HEK293 (cell line): Measurements from ENCODE around the gene TGFB3.

Source experiments
- CTCF ChIA-PET: fragments of 350-600 bp; formaldehyde crosslinking; extraction: SDS; loops from one replicate; lab custom pipeline; 2021; ENCODE audit warnings: antibody characterized with exemption; lab: Yijun Ruan, JAX
- POLR2A ChIA-PET: fragments of 300-600 bp; formaldehyde crosslinking; extraction: SDS; loops from one replicate; lab custom pipeline; 2020; ENCODE audit warnings: antibody characterized with exemption, inconsistent platforms; lab: Yijun Ruan, JAX
- H3K27ac ChIP-seq: fragments of 200-500 bp; sonication (Bioruptor generic); 2 replicates; pipeline ENCODE4 v1.5.1; 2014; ENCODE audit warnings: low read depth, low read length, control low read depth, inconsistent platforms; ENCODE audit errors: extremely low read depth
- H3K36me3 ChIP-seq, 2 experiments: fragments of 200-500 bp in 1 of 2; sonication (Bioruptor generic) in 1 of 2; 1 replicate in 1 of 2; 2 replicates in 1 of 2; pipeline ENCODE4 v1.5.1; 2014 to 2017; ENCODE audit warnings: inconsistent platforms in 2 of 2, low read length in 2 of 2; ENCODE audit not compliant: control insufficient read depth in 2 of 2, insufficient read depth in 1 of 2
- H3K4me1 ChIP-seq: fragments of 200-500 bp; sonication (Bioruptor generic); 2 replicates; pipeline ENCODE4 v1.5.1; 2014; ENCODE audit warnings: mild to moderate bottlenecking, low read length, inconsistent platforms; ENCODE audit not compliant: control insufficient read depth, insufficient read depth
- H3K4me3 ChIP-seq: 2 replicates; pipeline ENCODE4 v1.5.1; 2011; ENCODE audit warnings: low read depth, mild to moderate bottlenecking, control low read depth, low read length, moderate library complexity
- H3K9me3 ChIP-seq: fragments of 200-500 bp; sonication (Bioruptor generic); 2 replicates; pipeline ENCODE4 v1.5.1; 2014; ENCODE audit warnings: low read depth, low read length, inconsistent platforms; ENCODE audit not compliant: control insufficient read depth, insufficient read depth
- ZBTB26 ChIP-seq: fragments of 450-650 bp; formaldehyde crosslinking; optimal IDR thresholded peaks from 2 replicates; pipeline ENCODE3; 2016; ENCODE audit warnings: missing biosample characterization, mild to moderate bottlenecking, missing genetic modification characterization
- ZBTB8A ChIP-seq: fragments of 450-650 bp; formaldehyde crosslinking; IDR thresholded peaks from 2 replicates; pipeline ENCODE4 v1.5.1; 2016; ENCODE audit warnings: missing biosample characterization, missing genetic modification characterization
- ZNF121 ChIP-seq: fragments of 450-650 bp; formaldehyde crosslinking; IDR thresholded peaks from 2 replicates; pipeline ENCODE4 v1.5.1; 2016; ENCODE audit warnings: missing biosample characterization, missing genetic modification characterization
- ZNF155 ChIP-seq: fragments of 450-650 bp; formaldehyde crosslinking; IDR thresholded peaks from 2 replicates; pipeline ENCODE4 v1.5.1; 2016; ENCODE audit warnings: missing biosample characterization, missing genetic modification characterization
- ZNF266 ChIP-seq: fragments of 450-650 bp; formaldehyde crosslinking; IDR thresholded peaks from 2 replicates; pipeline ENCODE4 v1.5.1; 2016; ENCODE audit warnings: missing biosample characterization, missing genetic modification characterization, low read depth
- ZNF416 ChIP-seq: fragments of 450-650 bp; formaldehyde crosslinking; IDR thresholded peaks from 2 replicates; pipeline ENCODE4 v1.5.1; 2016; ENCODE audit warnings: missing biosample characterization, missing genetic modification characterization
- ZNF513 ChIP-seq: fragments of 450-650 bp; IDR thresholded peaks from 2 replicates; pipeline ENCODE4 v1.5.1; 2018; ENCODE audit warnings: missing biosample characterization, missing genetic modification characterization
- ZNF529 ChIP-seq: fragments of 450-650 bp; formaldehyde crosslinking; IDR thresholded peaks from 2 replicates; pipeline ENCODE4 v1.5.1; 2017; ENCODE audit warnings: missing genetic modification characterization, missing biosample characterization; ENCODE audit not compliant: insufficient replicate concordance
- ZNF596 ChIP-seq: fragments of 450-650 bp; IDR thresholded peaks from 2 replicates; pipeline ENCODE4 v1.5.0; 2018; ENCODE audit warnings: missing biosample characterization, mild to moderate bottlenecking, missing genetic modification characterization, moderate library complexity
- ZNF76 ChIP-seq: fragments of 450-650 bp; formaldehyde crosslinking; IDR thresholded peaks from 2 replicates; pipeline ENCODE4; 2016; ENCODE audit warnings: low read depth, missing biosample characterization, missing genetic modification characterization, borderline replicate concordance
- ZSCAN30 ChIP-seq: fragments of 450-650 bp; IDR thresholded peaks from 2 replicates; pipeline ENCODE4 v1.5.1; 2018; ENCODE audit warnings: missing biosample characterization, mild to moderate bottlenecking, missing genetic modification characterization, moderate library complexity
- ZSCAN5A ChIP-seq: fragments of 450-650 bp; formaldehyde crosslinking; IDR thresholded peaks from 2 replicates; pipeline ENCODE4 v1.5.1; 2016; ENCODE audit warnings: missing biosample characterization, missing genetic modification characterization
- TF ChIP-seq, protein P1 (sequence below): fragments of 450-650 bp; formaldehyde crosslinking; IDR thresholded peaks from 2 replicates; pipeline ENCODE4 v1.5.1; 2016; ENCODE audit warnings: missing biosample characterization, missing genetic modification characterization
- TF ChIP-seq, protein P2 (sequence below): fragments of 450-650 bp; formaldehyde crosslinking; IDR thresholded peaks from 2 replicates; pipeline ENCODE4 v1.5.1; 2016; ENCODE audit warnings: missing biosample characterization, missing genetic modification characterization
- TF ChIP-seq, protein P3 (sequence below): fragments of 450-650 bp; formaldehyde crosslinking; IDR thresholded peaks from 2 replicates; pipeline ENCODE4 v1.5.1; 2016; ENCODE audit warnings: missing biosample characterization, missing genetic modification characterization, borderline replicate concordance

The TGFB3 gene

GRCh38 chr14:76007852-76008251 lies 26.1 kb upstream of the TGFB3 start (continued):
- TF ChIP-seq, protein P1, sequence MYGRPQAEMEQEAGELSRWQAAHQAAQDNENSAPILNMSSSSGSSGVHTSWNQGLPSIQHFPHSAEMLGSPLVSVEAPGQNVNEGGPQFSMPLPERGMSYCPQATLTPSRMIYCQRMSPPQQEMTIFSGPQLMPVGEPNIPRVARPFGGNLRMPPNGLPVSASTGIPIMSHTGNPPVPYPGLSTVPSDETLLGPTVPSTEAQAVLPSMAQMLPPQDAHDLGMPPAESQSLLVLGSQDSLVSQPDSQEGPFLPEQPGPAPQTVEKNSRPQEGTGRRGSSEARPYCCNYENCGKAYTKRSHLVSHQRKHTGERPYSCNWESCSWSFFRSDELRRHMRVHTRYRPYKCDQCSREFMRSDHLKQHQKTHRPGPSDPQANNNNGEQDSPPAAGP (tag by site-specific recombination) = no peak
- TF ChIP-seq, protein P2, sequence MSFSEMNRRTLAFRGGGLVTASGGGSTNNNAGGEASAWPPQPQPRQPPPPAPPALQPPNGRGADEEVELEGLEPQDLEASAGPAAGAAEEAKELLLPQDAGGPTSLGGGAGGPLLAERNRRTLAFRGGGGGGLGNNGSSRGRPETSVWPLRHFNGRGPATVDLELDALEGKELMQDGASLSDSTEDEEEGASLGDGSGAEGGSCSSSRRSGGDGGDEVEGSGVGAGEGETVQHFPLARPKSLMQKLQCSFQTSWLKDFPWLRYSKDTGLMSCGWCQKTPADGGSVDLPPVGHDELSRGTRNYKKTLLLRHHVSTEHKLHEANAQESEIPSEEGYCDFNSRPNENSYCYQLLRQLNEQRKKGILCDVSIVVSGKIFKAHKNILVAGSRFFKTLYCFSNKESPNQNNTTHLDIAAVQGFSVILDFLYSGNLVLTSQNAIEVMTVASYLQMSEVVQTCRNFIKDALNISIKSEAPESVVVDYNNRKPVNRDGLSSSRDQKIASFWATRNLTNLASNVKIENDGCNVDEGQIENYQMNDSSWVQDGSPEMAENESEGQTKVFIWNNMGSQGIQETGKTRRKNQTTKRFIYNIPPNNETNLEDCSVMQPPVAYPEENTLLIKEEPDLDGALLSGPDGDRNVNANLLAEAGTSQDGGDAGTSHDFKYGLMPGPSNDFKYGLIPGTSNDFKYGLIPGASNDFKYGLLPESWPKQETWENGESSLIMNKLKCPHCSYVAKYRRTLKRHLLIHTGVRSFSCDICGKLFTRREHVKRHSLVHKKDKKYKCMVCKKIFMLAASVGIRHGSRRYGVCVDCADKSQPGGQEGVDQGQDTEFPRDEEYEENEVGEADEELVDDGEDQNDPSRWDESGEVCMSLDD (tag by site-specific recombination) = no peak
- TF ChIP-seq ZNF416 (tag by site-specific recombination) (no peak), ZNF513 (tag by site-specific recombination) (no peak), ZNF155 (tag by site-specific recombination) (no peak), ZSCAN30 (no peak), ZSCAN5A (tag by site-specific recombination) (no peak), ZNF121 (tag by site-specific recombination) (no peak), ZBTB26 (no peak), ZBTB8A (tag by site-specific recombination) (no peak), ZNF266 (tag by site-specific recombination) (no peak), ZNF529 (tag by site-specific recombination) (no peak)
- TF ChIP-seq, protein P3, sequence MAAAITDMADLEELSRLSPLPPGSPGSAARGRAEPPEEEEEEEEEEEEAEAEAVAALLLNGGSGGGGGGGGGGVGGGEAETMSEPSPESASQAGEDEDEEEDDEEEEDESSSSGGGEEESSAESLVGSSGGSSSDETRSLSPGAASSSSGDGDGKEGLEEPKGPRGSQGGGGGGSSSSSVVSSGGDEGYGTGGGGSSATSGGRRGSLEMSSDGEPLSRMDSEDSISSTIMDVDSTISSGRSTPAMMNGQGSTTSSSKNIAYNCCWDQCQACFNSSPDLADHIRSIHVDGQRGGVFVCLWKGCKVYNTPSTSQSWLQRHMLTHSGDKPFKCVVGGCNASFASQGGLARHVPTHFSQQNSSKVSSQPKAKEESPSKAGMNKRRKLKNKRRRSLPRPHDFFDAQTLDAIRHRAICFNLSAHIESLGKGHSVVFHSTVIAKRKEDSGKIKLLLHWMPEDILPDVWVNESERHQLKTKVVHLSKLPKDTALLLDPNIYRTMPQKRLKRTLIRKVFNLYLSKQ (tag by site-specific recombination) = no peak
- TF ChIP-seq, all 188 proteins: peak for 0

- Histone ChIP-seq H3K4me1 (no peaks in the 10 kb centered on the region), H3K36me3 (peaks cover 35 to 79% of the 10 kb centered on the region in 2 experiments), H3K9me3 (peaks cover 4% of the 10 kb centered on the region), H3K4me3 (no peak overlapping the region), H3K27ac (no peak overlapping the region)
- POLR2A ChIA-PET = no interaction called here
- CTCF ChIA-PET = interaction anchor here (0.9 to 1.4 kb wide), 2 partner anchors 8 to 25 kb away, joined by 3 to 4 read pairs; no protein-coding TSS in a partner anchor
- TF ChIP-seq ZNF596 (tag by site-specific recombination) (no peak), ZNF76 (tag by site-specific recombination) (no peak)
These were observed 25.6 kb upstream of the TGFB3 start for GRCh38 chr14:76007379-76007778.
